ENCODE measurements around the gene HSD17B3.
"Not testable (repeated sequence)": the region's sequence is repeated elsewhere in the genome, so short reads cannot be mapped to it uniquely, and the experiment has no call there.

HSD17B3 gene

DNA sequence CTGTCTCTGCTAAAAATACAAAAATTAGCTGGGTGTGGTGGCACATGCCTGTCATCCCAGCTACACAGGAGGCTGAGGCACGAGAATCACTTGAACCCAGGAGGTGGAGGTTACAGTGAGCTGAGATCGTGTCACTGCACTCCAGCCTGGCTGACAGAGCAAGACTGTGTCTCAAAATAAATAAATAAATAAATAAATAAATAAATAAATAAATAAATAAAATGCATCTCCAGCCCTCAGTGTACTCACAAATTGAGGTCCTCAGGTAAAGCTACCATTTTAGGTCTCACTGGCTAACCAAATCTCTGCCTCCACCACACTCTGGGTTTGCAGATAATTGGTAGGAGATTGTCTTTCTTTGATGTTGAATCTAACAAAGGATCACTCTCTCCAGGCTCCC is 112.4 kb downstream of the HSD17B3 start:
- not testable (repeated sequence) for DNase-seq

DNA sequence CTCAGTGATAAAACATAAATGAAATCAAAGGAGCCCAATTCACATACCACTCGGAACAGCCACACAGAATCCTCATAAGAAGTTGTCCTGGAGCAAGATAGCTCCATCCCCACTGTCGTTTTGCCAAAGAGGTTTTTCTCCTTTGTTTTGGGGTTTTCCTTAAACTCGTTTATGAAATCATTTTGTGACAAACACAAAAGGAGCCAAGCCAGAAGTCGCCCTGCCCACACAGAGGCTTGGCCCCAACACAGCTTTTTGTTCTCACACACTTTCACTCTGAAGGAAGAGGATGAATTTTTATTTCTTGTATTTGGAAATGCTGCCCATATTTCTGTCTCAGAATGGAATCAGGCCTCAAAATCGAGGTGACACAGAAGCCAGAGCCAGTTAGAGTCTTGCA is 113.4 kb downstream of the HSD17B3 start:
- DNase-seq: no peak

DNA sequence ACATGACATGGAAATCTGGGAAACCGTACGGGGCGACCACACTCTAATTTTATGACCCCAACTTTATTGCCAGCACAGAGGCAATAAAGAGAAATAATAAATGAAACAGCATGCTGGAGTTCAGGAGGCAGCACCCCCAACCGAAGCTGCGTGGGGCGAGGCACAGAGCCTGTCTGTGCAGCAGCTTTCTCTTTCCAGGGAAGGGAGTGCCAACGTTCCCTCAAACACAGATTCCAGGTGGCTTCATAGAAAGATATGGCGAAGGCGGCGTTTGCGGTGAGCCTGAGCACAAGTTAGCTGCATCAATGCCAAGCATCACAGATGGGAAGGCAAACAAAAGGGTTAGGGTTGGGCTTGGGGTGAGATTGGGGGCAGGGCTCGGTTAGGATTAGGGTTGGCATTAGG is 114.8 kb downstream of the HSD17B3 start:
- DNase-seq: no peak

DNA sequence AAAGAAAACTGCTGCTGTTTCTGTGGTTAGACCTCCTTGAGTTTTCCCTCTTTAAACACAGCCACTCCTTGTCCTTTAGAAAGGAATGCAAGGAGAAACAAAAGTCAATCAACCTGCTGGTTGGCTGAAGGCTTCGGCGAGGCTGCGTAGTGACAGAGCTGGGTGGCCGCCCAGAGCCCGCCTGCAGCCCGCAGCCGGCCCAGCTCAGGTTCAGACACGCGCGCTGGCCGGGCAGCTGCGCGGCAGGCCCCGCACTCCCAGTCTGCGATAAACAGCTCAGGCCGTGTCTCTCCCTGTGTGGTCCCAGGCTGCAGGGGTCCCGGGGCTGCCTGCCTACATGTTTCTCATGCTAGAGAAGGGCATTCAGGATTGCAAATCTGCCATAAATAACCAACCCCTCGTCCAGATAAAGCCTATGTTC is 115.4 kb downstream of the HSD17B3 start:
- no peak for DNase-seq

DNA sequence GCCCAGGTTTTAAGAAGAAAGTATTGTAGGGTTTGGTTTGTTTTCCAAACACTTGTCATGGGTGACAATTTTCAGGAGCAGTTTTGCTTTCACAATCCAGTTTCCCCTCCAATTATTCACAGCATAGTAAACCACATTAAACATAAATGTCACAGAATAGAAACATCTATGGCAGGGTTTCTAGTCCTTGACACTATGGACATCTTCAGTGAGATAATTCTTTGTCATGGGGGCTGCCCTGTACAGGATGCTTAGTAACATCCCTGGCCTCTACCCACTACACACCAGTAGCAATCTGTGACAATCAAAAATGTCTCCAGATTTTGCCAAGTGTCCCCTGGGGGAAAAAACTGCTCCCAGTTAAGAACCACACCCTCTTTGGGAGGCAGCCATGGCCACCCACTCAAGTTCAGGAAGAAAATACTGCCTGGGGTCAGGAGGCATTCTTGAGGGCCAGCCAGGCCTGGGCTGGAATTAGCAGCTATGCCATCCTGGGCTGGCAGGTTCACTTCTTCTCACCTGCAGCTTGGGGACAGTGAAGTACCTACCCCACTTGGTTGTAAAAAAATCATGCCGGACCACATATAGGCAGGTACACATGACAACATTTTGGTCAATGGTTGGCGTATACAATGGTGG is 116.3 kb downstream of the HSD17B3 start:
- no peak for DNase-seq

All from NCI-H524 (cell line).